ENCODE results near the gene XPR1.
A peak's percentile ranks its signal among the peaks of the same experiment; 100 is the strongest.

GRCh38 chr1:180623579-180624347 is 8.1 kb upstream of the XPR1 start:
- TF ChIP-seq POLR2A (IDR thresholded peaks at IDR 0.05), result no peak
- TF ChIP-seq, protein P1, sequence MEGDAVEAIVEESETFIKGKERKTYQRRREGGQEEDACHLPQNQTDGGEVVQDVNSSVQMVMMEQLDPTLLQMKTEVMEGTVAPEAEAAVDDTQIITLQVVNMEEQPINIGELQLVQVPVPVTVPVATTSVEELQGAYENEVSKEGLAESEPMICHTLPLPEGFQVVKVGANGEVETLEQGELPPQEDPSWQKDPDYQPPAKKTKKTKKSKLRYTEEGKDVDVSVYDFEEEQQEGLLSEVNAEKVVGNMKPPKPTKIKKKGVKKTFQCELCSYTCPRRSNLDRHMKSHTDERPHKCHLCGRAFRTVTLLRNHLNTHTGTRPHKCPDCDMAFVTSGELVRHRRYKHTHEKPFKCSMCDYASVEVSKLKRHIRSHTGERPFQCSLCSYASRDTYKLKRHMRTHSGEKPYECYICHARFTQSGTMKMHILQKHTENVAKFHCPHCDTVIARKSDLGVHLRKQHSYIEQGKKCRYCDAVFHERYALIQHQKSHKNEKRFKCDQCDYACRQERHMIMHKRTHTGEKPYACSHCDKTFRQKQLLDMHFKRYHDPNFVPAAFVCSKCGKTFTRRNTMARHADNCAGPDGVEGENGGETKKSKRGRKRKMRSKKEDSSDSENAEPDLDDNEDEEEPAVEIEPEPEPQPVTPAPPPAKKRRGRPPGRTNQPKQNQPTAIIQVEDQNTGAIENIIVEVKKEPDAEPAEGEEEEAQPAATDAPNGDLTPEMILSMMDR (IDR thresholded peaks at IDR 0.05), result peak in 1 of 7 experiments; percentile 31
